ENCODE measurements around the gene TSKU.

GRCh38 chr11:76846441-76846840, 63.3 kb downstream of the TSKU start:
- TF ChIP-seq, protein P1, sequence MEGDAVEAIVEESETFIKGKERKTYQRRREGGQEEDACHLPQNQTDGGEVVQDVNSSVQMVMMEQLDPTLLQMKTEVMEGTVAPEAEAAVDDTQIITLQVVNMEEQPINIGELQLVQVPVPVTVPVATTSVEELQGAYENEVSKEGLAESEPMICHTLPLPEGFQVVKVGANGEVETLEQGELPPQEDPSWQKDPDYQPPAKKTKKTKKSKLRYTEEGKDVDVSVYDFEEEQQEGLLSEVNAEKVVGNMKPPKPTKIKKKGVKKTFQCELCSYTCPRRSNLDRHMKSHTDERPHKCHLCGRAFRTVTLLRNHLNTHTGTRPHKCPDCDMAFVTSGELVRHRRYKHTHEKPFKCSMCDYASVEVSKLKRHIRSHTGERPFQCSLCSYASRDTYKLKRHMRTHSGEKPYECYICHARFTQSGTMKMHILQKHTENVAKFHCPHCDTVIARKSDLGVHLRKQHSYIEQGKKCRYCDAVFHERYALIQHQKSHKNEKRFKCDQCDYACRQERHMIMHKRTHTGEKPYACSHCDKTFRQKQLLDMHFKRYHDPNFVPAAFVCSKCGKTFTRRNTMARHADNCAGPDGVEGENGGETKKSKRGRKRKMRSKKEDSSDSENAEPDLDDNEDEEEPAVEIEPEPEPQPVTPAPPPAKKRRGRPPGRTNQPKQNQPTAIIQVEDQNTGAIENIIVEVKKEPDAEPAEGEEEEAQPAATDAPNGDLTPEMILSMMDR (IDR thresholded peaks at IDR 0.05 in 2 of 3, conservative IDR thresholded peaks at IDR 0.05 in 1 of 3; ENCODE audit: insufficient read depth in 2 of 3, low read depth in 1 of 3, low read length in 3 of 3): no peak
- TF ChIP-seq ZEB2 (IDR thresholded peaks at IDR 0.05): no peak
- TF ChIP-seq KAT8 (IDR thresholded peaks at IDR 0.05; ENCODE audit: low read depth): no peak
- TF ChIP-seq ZBTB17 (CRISPR knock-in tag; IDR thresholded peaks at IDR 0.05): no peak
- TF ChIP-seq ZNF217 (CRISPR knock-in tag; IDR thresholded peaks at IDR 0.05): no peak
- TF ChIP-seq, protein P2, sequence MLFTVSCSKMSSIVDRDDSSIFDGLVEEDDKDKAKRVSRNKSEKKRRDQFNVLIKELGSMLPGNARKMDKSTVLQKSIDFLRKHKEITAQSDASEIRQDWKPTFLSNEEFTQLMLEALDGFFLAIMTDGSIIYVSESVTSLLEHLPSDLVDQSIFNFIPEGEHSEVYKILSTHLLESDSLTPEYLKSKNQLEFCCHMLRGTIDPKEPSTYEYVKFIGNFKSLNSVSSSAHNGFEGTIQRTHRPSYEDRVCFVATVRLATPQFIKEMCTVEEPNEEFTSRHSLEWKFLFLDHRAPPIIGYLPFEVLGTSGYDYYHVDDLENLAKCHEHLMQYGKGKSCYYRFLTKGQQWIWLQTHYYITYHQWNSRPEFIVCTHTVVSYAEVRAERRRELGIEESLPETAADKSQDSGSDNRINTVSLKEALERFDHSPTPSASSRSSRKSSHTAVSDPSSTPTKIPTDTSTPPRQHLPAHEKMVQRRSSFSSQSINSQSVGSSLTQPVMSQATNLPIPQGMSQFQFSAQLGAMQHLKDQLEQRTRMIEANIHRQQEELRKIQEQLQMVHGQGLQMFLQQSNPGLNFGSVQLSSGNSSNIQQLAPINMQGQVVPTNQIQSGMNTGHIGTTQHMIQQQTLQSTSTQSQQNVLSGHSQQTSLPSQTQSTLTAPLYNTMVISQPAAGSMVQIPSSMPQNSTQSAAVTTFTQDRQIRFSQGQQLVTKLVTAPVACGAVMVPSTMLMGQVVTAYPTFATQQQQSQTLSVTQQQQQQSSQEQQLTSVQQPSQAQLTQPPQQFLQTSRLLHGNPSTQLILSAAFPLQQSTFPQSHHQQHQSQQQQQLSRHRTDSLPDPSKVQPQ (CRISPR knock-in tag; IDR thresholded peaks at IDR 0.05; ENCODE audit: borderline replicate concordance): no peak
- TF ChIP-seq CTBP1 (IDR thresholded peaks at IDR 0.05; ENCODE audit: borderline replicate concordance): no peak
- no peak for TF ChIP-seq NR3C1 (CRISPR knock-in tag; IDR thresholded peaks at IDR 0.05)
- no peak for TF ChIP-seq CBX2 (IDR thresholded peaks at IDR 0.05; ENCODE audit: insufficient read depth, low read length, poor library complexity, severe bottlenecking)
- TF ChIP-seq TBL1XR1 (IDR thresholded peaks at IDR 0.05; ENCODE audit: low read length in 2 of 2): no peak

All from K562 (cell line).